Measurements from ENCODE around the gene CMTM7.

CMTM7 gene

GRCh38 chr3:32414522-32415202 is 23.0 kb downstream of the CMTM7 start:
- no peak for DNase-seq

GRCh38 chr3:32419742-32420125 is 28.1 kb downstream of the CMTM7 start:
- DNase-seq, result no peak

- DNase-seq, result no peak
These were observed 28.7 kb downstream of the CMTM7 start for GRCh38 chr3:32420126-32421038.

GRCh38 chr3:32421185-32421584 is 29.5 kb downstream of the CMTM7 start:
- no peak for DNase-seq

- DNase-seq, result no peak
These were observed 30.6 kb downstream of the CMTM7 start for GRCh38 chr3:32421991-32422859.

- no peak for DNase-seq
These were observed 31.3 kb downstream of the CMTM7 start for GRCh38 chr3:32422943-32423342.

GRCh38 chr3:32423534-32423933 is 31.9 kb downstream of the CMTM7 start:
- no peak for DNase-seq

GRCh38 chr3:32423956-32424557 is 32.4 kb downstream of the CMTM7 start:
- DNase-seq, result no peak

GRCh38 chr3:32424581-32425250 is 33.1 kb downstream of the CMTM7 start:
- no peak for DNase-seq

- no peak for DNase-seq
These were observed 36.7 kb downstream of the CMTM7 start for GRCh38 chr3:32428092-32429068.

- DNase-seq, result no peak
These were observed 39.2 kb downstream of the CMTM7 start for GRCh38 chr3:32430900-32431299.

GRCh38 chr3:32431481-32431880 is 39.8 kb downstream of the CMTM7 start:
- DNase-seq, result no peak

GRCh38 chr3:32432045-32432710 is 40.5 kb downstream of the CMTM7 start:
- no peak for DNase-seq

GRCh38 chr3:32432711-32433530 is 41.3 kb downstream of the CMTM7 start:
- DNase-seq, result no peak

GRCh38 chr3:32434206-32434605 is 42.6 kb downstream of the CMTM7 start:
- no peak for DNase-seq

GRCh38 chr3:32435911-32436815 is 44.5 kb downstream of the CMTM7 start:
- DNase-seq, result no peak

GRCh38 chr3:32436816-32437189 is 45.1 kb downstream of the CMTM7 start:
- no peak for DNase-seq

- no peak for DNase-seq
These were observed 46.2 kb downstream of the CMTM7 start for GRCh38 chr3:32437896-32438295.
